Epithelial cell of umbilical artery (primary cell): ENCODE results near the gene GGT6. TPM values are rescaled to one million over a fixed set of nuclear protein-coding genes. Genes with fewer than 3 reads are reported as not detected.

Source experiments
- total RNA-seq: library from RNA; depleted of rRNA; stranded (reverse); fragments of >200 nt; gene quantifications from 2 replicates; pipeline ENCODE4 v1.2.3, GENCODE V29; 2014

The GGT6 gene
- not detected in 2 replicates for total RNA-seq

DNA sequence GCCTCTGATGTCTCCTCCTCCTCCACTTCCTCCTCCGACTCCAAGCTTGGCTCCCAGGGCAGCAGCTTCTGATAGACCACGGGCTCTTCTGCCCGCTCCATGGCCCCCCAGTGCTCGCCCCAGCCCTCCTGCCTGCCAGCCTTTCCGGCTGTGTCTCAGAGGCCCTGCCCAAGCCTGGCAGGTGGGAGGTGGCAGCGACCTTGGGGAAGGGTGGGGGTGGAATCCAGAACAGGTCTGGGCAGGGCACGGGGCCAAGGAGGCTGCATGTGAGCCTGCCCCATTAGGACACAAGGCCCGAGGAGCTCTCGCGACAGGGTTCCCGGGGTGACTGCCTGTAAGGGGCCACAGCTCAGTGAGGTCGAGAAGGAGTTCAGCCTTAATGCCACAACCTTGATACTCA lies at the start of gene GGT6:
TSS of gene GGT6 (minus strand) at position 157 of the 400 bp plus-strand sequence. CDS start at position 101, 56 bp downstream.

GRCh38 chr17:4584101-4584916 lies 23.9 kb upstream of the GGT6 start, which contains the start of gene SMTNL2:
Gene SMTNL2, plus strand, starts transcription at chr17:4584529. Its CDS starts 77 bp downstream, at chr17:4584606.

DNA sequence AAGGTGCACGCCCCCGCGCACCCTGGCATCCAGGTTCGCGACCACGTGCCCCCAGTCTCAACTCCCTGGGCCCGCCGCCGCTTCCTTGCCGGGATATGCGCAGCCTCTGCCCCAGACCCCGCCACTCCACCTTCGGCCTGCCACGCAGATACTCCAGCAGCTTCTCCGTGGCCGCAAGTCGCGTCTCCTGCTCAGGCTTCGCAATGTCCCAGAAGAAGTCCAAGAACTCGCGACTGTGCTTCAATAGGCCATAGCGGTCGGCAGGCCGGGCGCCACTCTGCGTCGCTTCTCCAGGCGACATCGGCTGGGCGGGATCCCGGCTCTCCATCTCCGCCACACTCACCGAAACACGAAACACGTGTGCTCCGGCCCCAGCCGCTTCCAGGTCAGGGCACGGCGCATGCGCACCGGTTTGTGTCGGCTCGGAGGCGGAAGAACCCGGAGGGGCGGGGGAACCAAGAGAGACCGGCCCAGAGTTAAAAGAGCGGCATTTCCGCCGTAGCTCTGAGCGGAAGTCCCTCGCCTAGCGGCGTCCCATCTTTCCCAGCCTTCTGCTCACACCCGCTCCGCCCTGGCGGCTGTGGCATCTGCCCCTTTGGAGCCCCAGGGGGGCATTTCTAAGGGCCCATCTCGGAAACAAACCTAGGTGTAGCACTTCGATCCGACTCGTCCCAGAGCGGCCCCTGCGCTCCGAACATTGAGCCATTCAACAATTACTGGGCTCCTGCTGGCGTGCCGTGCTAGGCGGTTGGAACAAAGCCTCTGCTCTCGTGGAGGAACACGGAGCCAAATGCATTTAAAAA lies 5.2 kb downstream of the GGT6 start, which contains the start of gene MYBBP1A:
TSS of gene MYBBP1A (minus strand) at position 388 of the 803 bp plus-strand sequence. CDS start at position 328, 60 bp downstream.

Other genes with a start within 250 kb of the GGT6 start
- 32.5 and 43.3 TPM in 2 replicates for gene UBE2G1, start 193.9 kb downstream of the GGT6 start, total RNA-seq
- gene SPNS3, start 126.6 kb downstream of the GGT6 start, total RNA-seq, result 0.15 TPM in 1 of 2 replicates, not detected in the other
- 17.3 and 19.2 TPM in 2 replicates for gene SPNS2, start 61.7 kb downstream of the GGT6 start, total RNA-seq
- gene MYBBP1A, start 5.2 kb downstream of the GGT6 start, total RNA-seq, result 49.4 and 62.0 TPM in 2 replicates
- not detected in 2 replicates for gene SMTNL2, start 24.0 kb upstream of the GGT6 start, total RNA-seq
- gene ALOX15, start 81.1 kb upstream of the GGT6 start, total RNA-seq, result not detected in 2 replicates
- 30.2 and 32.7 TPM in 2 replicates for gene PELP1, start 143.6 kb upstream of the GGT6 start, total RNA-seq
- gene ARRB2, start 150.1 kb upstream of the GGT6 start, total RNA-seq, result 4.2 and 5.8 TPM in 2 replicates
- gene MED11, start 170.9 kb upstream of the GGT6 start, total RNA-seq, result 8.8 and 13.6 TPM in 2 replicates
- gene ZMYND15, start 179.3 kb upstream of the GGT6 start, total RNA-seq, result not detected in 2 replicates
- 0.32 and 1.1 TPM in 2 replicates for gene CXCL16, start 179.4 kb upstream of the GGT6 start, total RNA-seq
- gene TM4SF5, start 211.3 kb upstream of the GGT6 start, total RNA-seq, result not detected in 2 replicates
- gene VMO1, start 225.8 kb upstream of the GGT6 start, total RNA-seq, result 0.65 and 1.7 TPM in 2 replicates
- gene GLTPD2, start 228.4 kb upstream of the GGT6 start, total RNA-seq, result not detected in 2 replicates
- gene PSMB6, start 235.6 kb upstream of the GGT6 start, total RNA-seq, result 203 and 253 TPM in 2 replicates
- gene PLD2, start 246.6 kb upstream of the GGT6 start, total RNA-seq, result 12.0 and 18.8 TPM in 2 replicates